ENCODE results near the gene TBC1D7.

The TBC1D7 gene

GRCh38 chr6:13331516-13332348 is 3.4 kb upstream of the TBC1D7 start (continued):
- TF ChIP-seq ZSCAN4 (tag by site-specific recombination; IDR thresholded peaks at IDR 0.05) (no peak), ZNF175 (tag by site-specific recombination; IDR thresholded peaks at IDR 0.05) (no peak), ZBTB10 (tag by site-specific recombination; IDR thresholded peaks at IDR 0.05) (no peak), ZNF830 (tag by site-specific recombination; IDR thresholded peaks at IDR 0.05; ENCODE audit: low read depth) (no peak), IKZF3 (tag by site-specific recombination; IDR thresholded peaks at IDR 0.05) (no peak), ZNF747 (tag by site-specific recombination; IDR thresholded peaks at IDR 0.05) (no peak), CTCF (tag by site-specific recombination; IDR thresholded peaks at IDR 0.05) (0 out of 2 replicates have a peak, but pooled peaks have one; percentile 9), ZNF311 (tag by site-specific recombination; IDR thresholded peaks at IDR 0.05; ENCODE audit: borderline replicate concordance) (no peak), ZSCAN30 (tag by site-specific recombination; IDR thresholded peaks at IDR 0.05) (peak; percentile 41; the same call in 1 of the 2 replicates), ZNF514 (tag by site-specific recombination; IDR thresholded peaks at IDR 0.05) (no peak), ZNF707 (tag by site-specific recombination; IDR thresholded peaks at IDR 0.05) (no peak), ZNF335 (tag by site-specific recombination; conservative IDR thresholded peaks at IDR 0.05) (0 out of 2 replicates have a peak, but pooled peaks have one; percentile 19), HOXA7 (CRISPR knock-in tag; IDR thresholded peaks at IDR 0.05; ENCODE audit: borderline replicate concordance) (no peak), ZNF398 (tag by site-specific recombination; IDR thresholded peaks at IDR 0.05) (no peak), ZNF416 (tag by site-specific recombination; IDR thresholded peaks at IDR 0.05) (no peak), PRDM1 (tag by site-specific recombination; IDR thresholded peaks at IDR 0.05) (no peak), ZNF654 (tag by site-specific recombination; IDR thresholded peaks at IDR 0.05; ENCODE audit: low read depth) (peak; percentile 82), ZNF37A (tag by site-specific recombination; IDR thresholded peaks at IDR 0.05) (no peak), SCRT1 (tag by site-specific recombination; IDR thresholded peaks at IDR 0.05; ENCODE audit: borderline replicate concordance) (no peak; the same call in 1 of the 2 replicates), ZNF549 (tag by site-specific recombination; IDR thresholded peaks at IDR 0.05) (0 out of 2 replicates have a peak, but pooled peaks have one; percentile 16), GLIS1 (tag by site-specific recombination; IDR thresholded peaks at IDR 0.05) (no peak), ZNF639 (tag by site-specific recombination; IDR thresholded peaks at IDR 0.05) (no peak), BCL11A (tag by site-specific recombination; IDR thresholded peaks at IDR 0.05; ENCODE audit: low read depth) (no peak), ZNF202 (tag by site-specific recombination; IDR thresholded peaks at IDR 0.05; ENCODE audit: borderline replicate concordance) (no peak), KLF8 (tag by site-specific recombination; IDR thresholded peaks at IDR 0.05) (no peak), OVOL3 (tag by site-specific recombination; IDR thresholded peaks at IDR 0.05) (no peak), ZNF513 (tag by site-specific recombination; IDR thresholded peaks at IDR 0.05) (no peak), ZNF18 (tag by site-specific recombination; IDR thresholded peaks at IDR 0.05) (no peak)

All from HEK293 (cell line).